Measurements from ENCODE around the gene TP53I13.

The TP53I13 gene

GRCh38 chr17:29617481-29618271 lies 49.2 kb downstream of the TP53I13 start:
- Histone ChIP-seq H3K79me1 (ENCODE audit: low read depth, low read length) (no peaks in the 10 kb centered on the region), H3K36me3 (replicated peaks in 1 of 2; ENCODE audit: control insufficient read depth in 2 of 2, insufficient read depth in 2 of 2, low read length in 2 of 2) (peaks cover 4 to 8% of the 10 kb centered on the region in 2 donors), H2BK120ac (ENCODE audit: low read depth, low read length) (no peak overlapping the region), H3K4me2 (ENCODE audit: insufficient read depth, low read length, poor library complexity, severe bottlenecking) (peak overlapping the region; percentile 78), H2AK5ac (ENCODE audit: low read depth, low read length) (peak overlapping the region; percentile 44), H2BK12ac (ENCODE audit: low read length) (peak overlapping the region; percentile 69), H3K4me1 (ENCODE audit: control insufficient read depth in 2 of 2, insufficient read depth in 1 of 2, low read depth in 1 of 2, low read length in 2 of 2) (peaks cover 4 to 34% of the 10 kb centered on the region in 2 donors), H3K9me3 (replicated peaks in 1 of 2; ENCODE audit: control insufficient read depth in 2 of 2, insufficient read depth in 1 of 2, low read depth in 1 of 2, low read length in 2 of 2) (peaks cover 2 to 12% of the 10 kb centered on the region in 2 donors), H3K27me3 (ENCODE audit: control insufficient read depth in 3 of 3, insufficient read depth in 3 of 3, low read depth in 1 of 3, low read length in 3 of 3) (peaks cover 13 to 49% (median 16%) of the 10 kb centered on the region in 3 experiments), H3K23ac (ENCODE audit: low read depth, low read length, poor library complexity) (no peak overlapping the region), H3K18ac (ENCODE audit: low read length) (peak overlapping the region; percentile 89), H2AFZ (ENCODE audit: low read length) (peak overlapping the region; percentile 56), H2BK5ac (ENCODE audit: low read length) (peak overlapping the region; percentile 47), H3K4me3 (ENCODE audit: low read length in 2 of 2) (peak overlapping the region in 1 of 2 donors; percentile 22), H3K14ac (ENCODE audit: low read length) (peak overlapping the region; percentile 26), H4K91ac (ENCODE audit: low read depth, low read length, poor library complexity) (no peak overlapping the region), H2BK15ac (ENCODE audit: low read length) (peak overlapping the region; percentile 82), H3K9ac (ENCODE audit: low read depth, low read length, poor library complexity) (peak overlapping the region; percentile 73), H3K4ac (ENCODE audit: low read length) (no peak overlapping the region), H4K8ac (ENCODE audit: low read depth, low read length) (peak overlapping the region; percentile 73), H3K27ac (replicated peaks; ENCODE audit: low read length) (no peak overlapping the region)
- no CpG with 5 or more reads among the region's 68 CpGs for WGBS, 2 donors (ENCODE audit: extremely low coverage in 2 of 2, insufficient read length in 2 of 2, insufficient replicate concordance in 1 of 2)
- no peak for DNase-seq (ENCODE audit: low spot score)

GRCh38 chr17:29618272-29619065 lies 50.0 kb downstream of the TP53I13 start:
- peak overlapping the region; percentile 12 for H2BK12ac ChIP-seq (ENCODE audit: low read length)
- H3K4me1 ChIP-seq (ENCODE audit: control insufficient read depth in 2 of 2, insufficient read depth in 1 of 2, low read depth in 1 of 2, low read length in 2 of 2), result peaks cover 9 to 37% of the 10 kb centered on the region in 2 donors
- H4K91ac ChIP-seq (ENCODE audit: low read depth, low read length, poor library complexity), result no peak overlapping the region
- DNase-seq (ENCODE audit: low spot score), result no peak
- peaks cover 0 to 4% of the 10 kb centered on the region in 2 donors for H3K36me3 ChIP-seq (replicated peaks in 1 of 2; ENCODE audit: control insufficient read depth in 2 of 2, insufficient read depth in 2 of 2, low read length in 2 of 2)
- peak overlapping the region; percentile 44 for H2AK5ac ChIP-seq (ENCODE audit: low read depth, low read length)
- no peak overlapping the region for H3K27ac ChIP-seq (replicated peaks; ENCODE audit: low read length)
- H3K4me3 ChIP-seq (ENCODE audit: low read length in 2 of 2), result peak overlapping the region in 1 of 2 donors; percentile 22
- no peak overlapping the region for H2BK120ac ChIP-seq (ENCODE audit: low read depth, low read length)
- no peak overlapping the region for H3K23ac ChIP-seq (ENCODE audit: low read depth, low read length, poor library complexity)
- no peak overlapping the region for H2BK15ac ChIP-seq (ENCODE audit: low read length)
- no peak overlapping the region for H2AFZ ChIP-seq (ENCODE audit: low read length)
- H2BK5ac ChIP-seq (ENCODE audit: low read length), result no peak overlapping the region
- peak overlapping the region; percentile 78 for H3K4me2 ChIP-seq (ENCODE audit: insufficient read depth, low read length, poor library complexity, severe bottlenecking)
- no peaks in the 10 kb centered on the region for H3K79me1 ChIP-seq (ENCODE audit: low read depth, low read length)
- peaks cover 0 to 12% of the 10 kb centered on the region in 2 donors for H3K9me3 ChIP-seq (replicated peaks in 1 of 2; ENCODE audit: control insufficient read depth in 2 of 2, insufficient read depth in 1 of 2, low read depth in 1 of 2, low read length in 2 of 2)
- H3K27me3 ChIP-seq (ENCODE audit: control insufficient read depth in 3 of 3, insufficient read depth in 3 of 3, low read depth in 1 of 3, low read length in 3 of 3), result peaks cover 13 to 52% (median 16%) of the 10 kb centered on the region in 3 experiments
- peak overlapping the region; percentile 73 for H3K9ac ChIP-seq (ENCODE audit: low read depth, low read length, poor library complexity)
- H4K8ac ChIP-seq (ENCODE audit: low read depth, low read length), result no peak overlapping the region
- WGBS, 2 donors (ENCODE audit: extremely low coverage in 2 of 2, insufficient read length in 2 of 2, insufficient replicate concordance in 1 of 2), result no CpG with 5 or more reads among the region's 22 CpGs
- H3K14ac ChIP-seq (ENCODE audit: low read length), result no peak overlapping the region
- H3K18ac ChIP-seq (ENCODE audit: low read length), result peak overlapping the region; percentile 87
- H3K4ac ChIP-seq (ENCODE audit: low read length), result no peak overlapping the region

- H2BK5ac ChIP-seq (ENCODE audit: low read length), result no peak overlapping the region
- no peak for DNase-seq (ENCODE audit: low spot score)
- peaks cover 0 to 12% of the 10 kb centered on the region in 2 donors for H3K9me3 ChIP-seq (replicated peaks in 1 of 2; ENCODE audit: control insufficient read depth in 2 of 2, insufficient read depth in 1 of 2, low read depth in 1 of 2, low read length in 2 of 2)
- H3K9ac ChIP-seq (ENCODE audit: low read depth, low read length, poor library complexity), result no peak overlapping the region
- H2BK120ac ChIP-seq (ENCODE audit: low read depth, low read length), result no peak overlapping the region
- H3K27ac ChIP-seq (replicated peaks; ENCODE audit: low read length), result no peak overlapping the region
- H3K79me1 ChIP-seq (ENCODE audit: low read depth, low read length), result no peaks in the 10 kb centered on the region
- H2AFZ ChIP-seq (ENCODE audit: low read length), result no peak overlapping the region
- H2AK5ac ChIP-seq (ENCODE audit: low read depth, low read length), result no peak overlapping the region
- no peak overlapping the region for H2BK12ac ChIP-seq (ENCODE audit: low read length)
- peaks cover 13 to 52% (median 16%) of the 10 kb centered on the region in 3 experiments for H3K27me3 ChIP-seq (ENCODE audit: control insufficient read depth in 3 of 3, insufficient read depth in 3 of 3, low read depth in 1 of 3, low read length in 3 of 3)
- no peak overlapping the region for H4K91ac ChIP-seq (ENCODE audit: low read depth, low read length, poor library complexity)
- H3K4ac ChIP-seq (ENCODE audit: low read length), result no peak overlapping the region
- peaks cover 10 to 31% of the 10 kb centered on the region in 2 donors for H3K4me1 ChIP-seq (ENCODE audit: control insufficient read depth in 2 of 2, insufficient read depth in 1 of 2, low read depth in 1 of 2, low read length in 2 of 2)
- no peak overlapping the region for H3K23ac ChIP-seq (ENCODE audit: low read depth, low read length, poor library complexity)
- peaks cover 0 to 4% of the 10 kb centered on the region in 2 donors for H3K36me3 ChIP-seq (replicated peaks in 1 of 2; ENCODE audit: control insufficient read depth in 2 of 2, insufficient read depth in 2 of 2, low read length in 2 of 2)
- H3K4me2 ChIP-seq (ENCODE audit: insufficient read depth, low read length, poor library complexity, severe bottlenecking), result no peak overlapping the region
- peak overlapping the region; percentile 0 for H3K18ac ChIP-seq (ENCODE audit: low read length)
- H4K8ac ChIP-seq (ENCODE audit: low read depth, low read length), result no peak overlapping the region
- no peak overlapping the region for H3K14ac ChIP-seq (ENCODE audit: low read length)
- no peak overlapping the region for H2BK15ac ChIP-seq (ENCODE audit: low read length)
- H3K4me3 ChIP-seq (ENCODE audit: low read length in 2 of 2), result no peak overlapping the region
These were observed 50.8 kb downstream of the TP53I13 start for GRCh38 chr17:29619251-29619650.

- Histone ChIP-seq H2BK12ac (ENCODE audit: low read length) (no peak overlapping the region), H3K23ac (ENCODE audit: low read depth, low read length, poor library complexity) (no peak overlapping the region), H3K18ac (ENCODE audit: low read length) (no peak overlapping the region), H3K4me3 (ENCODE audit: low read length in 2 of 2) (no peak overlapping the region), H3K14ac (ENCODE audit: low read length) (no peak overlapping the region), H2BK120ac (ENCODE audit: low read depth, low read length) (no peak overlapping the region), H3K9ac (ENCODE audit: low read depth, low read length, poor library complexity) (no peak overlapping the region), H3K4ac (ENCODE audit: low read length) (no peak overlapping the region), H4K91ac (ENCODE audit: low read depth, low read length, poor library complexity) (no peak overlapping the region), H3K27me3 (ENCODE audit: control insufficient read depth in 3 of 3, insufficient read depth in 3 of 3, low read depth in 1 of 3, low read length in 3 of 3) (peaks cover 13 to 52% (median 16%) of the 10 kb centered on the region in 3 experiments), H2BK5ac (ENCODE audit: low read length) (no peak overlapping the region), H4K8ac (ENCODE audit: low read depth, low read length) (no peak overlapping the region), H3K36me3 (replicated peaks in 1 of 2; ENCODE audit: control insufficient read depth in 2 of 2, insufficient read depth in 2 of 2, low read length in 2 of 2) (peaks cover 0 to 1% of the 10 kb centered on the region in 2 donors), H3K79me1 (ENCODE audit: low read depth, low read length) (no peaks in the 10 kb centered on the region), H2AK5ac (ENCODE audit: low read depth, low read length) (no peak overlapping the region), H3K27ac (replicated peaks; ENCODE audit: low read length) (no peak overlapping the region), H3K4me1 (ENCODE audit: control insufficient read depth in 2 of 2, insufficient read depth in 1 of 2, low read depth in 1 of 2, low read length in 2 of 2) (peaks cover 10 to 22% of the 10 kb centered on the region in 2 donors), H2AFZ (ENCODE audit: low read length) (no peak overlapping the region), H3K4me2 (ENCODE audit: insufficient read depth, low read length, poor library complexity, severe bottlenecking) (no peak overlapping the region), H2BK15ac (ENCODE audit: low read length) (no peak overlapping the region), H3K9me3 (replicated peaks in 1 of 2; ENCODE audit: control insufficient read depth in 2 of 2, insufficient read depth in 1 of 2, low read depth in 1 of 2, low read length in 2 of 2) (peaks cover 0 to 9% of the 10 kb centered on the region in 2 donors)
- no peak for DNase-seq (ENCODE audit: low spot score)
- WGBS, 2 donors (ENCODE audit: extremely low coverage in 2 of 2, insufficient read length in 2 of 2, insufficient replicate concordance in 1 of 2), result no CpG with 5 or more reads among the region's 4 CpGs
These were observed 51.8 kb downstream of the TP53I13 start for GRCh38 chr17:29620271-29620670.
